Endothelial cell of umbilical vein (primary cell): ENCODE data around the gene FOXD2. TPM values are rescaled to one million over a fixed set of nuclear protein-coding genes. Genes with fewer than 3 reads are reported as not detected.

ENCODE experiments used
- BruUV-seq: library from RNA; stranded (reverse); fragments of 400-500 nt; replicated peaks from 2 replicates; lab custom pipeline; 2021; lab: Mats Ljungman, UMichigan
- CTCF ChIA-PET: fragments of 300-600, 350-600 bp; sonication (Branson Sonifier 250); formaldehyde crosslinking; loops from one replicate; lab custom pipeline; 2021; ENCODE audit warnings: antibody characterized with exemption, inconsistent platforms; lab: Charles Lee
- POLR2A ChIA-PET: fragments of 300-600, 350-600 bp; sonication (Branson Sonifier 250); formaldehyde crosslinking; loops from one replicate; lab custom pipeline; 2021; ENCODE audit warnings: antibody characterized with exemption, inconsistent platforms; lab: Charles Lee
- DNase-seq: peaks from one replicate; pipeline ENCODE4 v3.0.0-alpha.2; 2011; ENCODE audit warnings: low read depth, low spot score
- FAIRE-seq: peaks from 2 replicates; lab custom pipeline; 2011; peaks lifted over from hg19 to GRCh38; lab: Jason Lieb, UNC
- H2AFZ ChIP-seq: 2 replicates; pipeline ENCODE4 v1.6.0; 2012; ENCODE audit warnings: low read depth, low read length, control low read depth, inconsistent platforms
- H3K27ac ChIP-seq: 2 replicates; pipeline ENCODE4 v1.5.1; 2011; ENCODE audit warnings: low read depth, mild to moderate bottlenecking, control low read depth, low read length, moderate library complexity; ENCODE audit not compliant: insufficient read depth
- H3K27me3 ChIP-seq, 2 experiments: 2 replicates each; pipeline versions ENCODE4 v1.6.0 to v1.6.1; 2011; ENCODE audit warnings: low read length in 2 of 2, mixed read lengths in 1 of 2; ENCODE audit not compliant: control insufficient read depth in 2 of 2, insufficient read depth in 2 of 2
- H3K36me3 ChIP-seq, 2 experiments: 2 replicates in 1 of 2; 3 replicates in 1 of 2; pipeline ENCODE4 v1.5.1; 2011; ENCODE audit warnings: low read length in 2 of 2, mild to moderate bottlenecking in 1 of 2, moderate library complexity in 1 of 2; ENCODE audit not compliant: control insufficient read depth in 2 of 2, insufficient read depth in 2 of 2; ENCODE audit errors: extremely low read depth in 1 of 2
- H3K4me1 ChIP-seq: 3 replicates; pipeline ENCODE4 v1.5.1; 2011; ENCODE audit warnings: mild to moderate bottlenecking, low read length; ENCODE audit not compliant: control insufficient read depth, insufficient read depth; ENCODE audit errors: extremely low read depth
- H3K4me2 ChIP-seq: 2 replicates; pipeline ENCODE4 v1.6.1; 2011; ENCODE audit warnings: low read length, control low read depth, mixed read lengths; ENCODE audit not compliant: insufficient read depth
- H3K4me3 ChIP-seq, 3 experiments: fragments of 200-600 bp in 1 of 3; sonication (generic), shearing (Covaris generic) in 1 of 3; replicated peaks in 1 of 3; 2 replicates each; pipeline ENCODE4 v1.5.1; 2011 to 2016; ENCODE audit warnings: control low read depth in 3 of 3, low read length in 3 of 3, mild to moderate bottlenecking in 2 of 3, inconsistent platforms in 1 of 3, low read depth in 1 of 3, moderate library complexity in 1 of 3; ENCODE audit not compliant: insufficient read depth in 1 of 3
- H3K79me2 ChIP-seq: 2 replicates; pipeline ENCODE4 v1.6.0; 2012; ENCODE audit warnings: low read length, inconsistent platforms; ENCODE audit not compliant: control insufficient read depth, insufficient read depth
- H3K9ac ChIP-seq: replicated peaks from 2 replicates; pipeline ENCODE3; 2011; ENCODE audit warnings: low read length, control low read depth; ENCODE audit not compliant: insufficient read depth; ENCODE audit errors: extremely low read depth
- H3K9me1 ChIP-seq: replicated peaks from 3 replicates; pipeline ENCODE4 v1.6.0; 2011; ENCODE audit warnings: mild to moderate bottlenecking, low read length; ENCODE audit not compliant: control insufficient read depth, insufficient read depth; ENCODE audit errors: extremely low read depth
- H3K9me3 ChIP-seq: replicated peaks from 2 replicates; pipeline ENCODE4 v1.5.1; 2012; ENCODE audit warnings: low read length, inconsistent platforms; ENCODE audit not compliant: control insufficient read depth, insufficient read depth
- H4K20me1 ChIP-seq: replicated peaks from 2 replicates; pipeline ENCODE3; 2011; ENCODE audit warnings: mild to moderate bottlenecking, low read length; ENCODE audit not compliant: control insufficient read depth, insufficient read depth; ENCODE audit errors: extremely low read depth
- EZH2 ChIP-seq: IDR thresholded peaks from 2 replicates; pipeline ENCODE4 v1.6.1; 2012; ENCODE audit warnings: borderline replicate concordance, low read depth, mild to moderate bottlenecking, moderate library complexity, low read length, inconsistent platforms; ENCODE audit not compliant: severe bottlenecking
- FOS ChIP-seq: IDR thresholded peaks from 2 replicates; pipeline ENCODE4 v1.6.1; 2011; ENCODE audit warnings: mild to moderate bottlenecking, low read length, moderate library complexity, borderline replicate concordance; ENCODE audit not compliant: insufficient read depth
- GATA2 ChIP-seq: IDR thresholded peaks from 2 replicates; pipeline ENCODE4 v1.7.0; 2011; ENCODE audit warnings: low read depth, mild to moderate bottlenecking, moderate library complexity, mixed read lengths, low read length; ENCODE audit not compliant: insufficient read length, insufficient read depth
- JUN ChIP-seq: IDR thresholded peaks from 2 replicates; pipeline ENCODE4 v1.6.1; 2011; ENCODE audit warnings: borderline replicate concordance, low read depth; ENCODE audit not compliant: insufficient read length, insufficient read depth
- MYC ChIP-seq: IDR thresholded peaks from one replicate; pipeline ENCODE4 v1.6.1; 2011; ENCODE audit warnings: mild to moderate bottlenecking, low read depth, low read length
- POLR2A ChIP-seq: IDR thresholded peaks from 2 replicates; pipeline ENCODE4 v1.6.1; 2012; ENCODE audit warnings: low read depth, mild to moderate bottlenecking, control low read depth, low read length
- POLR2AphosphoS5 ChIP-seq: IDR thresholded peaks from 2 replicates; pipeline ENCODE4 v1.6.1; 2012; ENCODE audit warnings: low read depth, mild to moderate bottlenecking, control low read depth, low read length, moderate library complexity; ENCODE audit not compliant: insufficient read depth
- dilution Hi-C: fragments of 300-500 bp; cut with MboI; formaldehyde crosslinking; loops from one replicate; pipeline ENCODE4 v1.15.0; 2019; ENCODE audit warnings: low sequenced_read_pairs; ENCODE audit not compliant: extremely low pct_ligation_motif_present
- intact Hi-C: fragments of 100-400 bp; cut with micrococcal nuclease; formaldehyde crosslinking; loops from one replicate; pipeline ENCODE4 v1.10.0; 2022
- polyA plus RNA-seq, 4 experiments: library from polyadenylated mRNA; depleted of rRNA in 3 of 4; stranded (reverse) in 3 of 4; unstranded in 1 of 4; fragments of >200 nt; gene quantifications; 2 replicates each; pipeline versions ENCODE4 v1.2.1 to v1.2.3, GENCODE V29; 2011 to 2012; ENCODE audit warnings: missing spikeins in 1 of 4
- total RNA-seq: library from RNA; stranded (reverse); gene quantifications from 2 replicates; pipeline ENCODE4 v1.2.3, GENCODE V29; 2021
- TF ChIP-seq, protein P1 (sequence below): IDR thresholded peaks from 2 replicates; pipeline ENCODE4 v1.6.1; 2011; ENCODE audit not compliant: insufficient read depth, insufficient read length
- TF ChIP-seq, protein P2 (sequence below), 2 donors: IDR thresholded peaks; 1 replicate in 1 of 2; 2 replicates in 1 of 2; pipeline ENCODE4 v1.5.1; 2011; ENCODE audit warnings: low read length in 2 of 2, mild to moderate bottlenecking in 2 of 2, moderate library complexity in 2 of 2, control low read depth in 1 of 2, inconsistent platforms in 1 of 2, low read depth in 1 of 2; ENCODE audit not compliant: insufficient read depth in 1 of 2; ENCODE audit errors: extremely low read depth in 1 of 2

Gene FOXD2
- total and polyA plus RNA-seq, 2 donors (not counting 3 experiments of a cell fraction or from before 2014, with no cell fraction given), result 0.01 to 0.09 TPM

- Histone ChIP-seq H3K27me3 (peaks cover 10 to 18% of the 10 kb centered on the region in 2 experiments), H3K4me1 (peaks cover 24% of the 10 kb centered on the region), H3K4me2 (no peak overlapping the region), H3K36me3 (no peaks in the 10 kb centered on the region), H3K9ac (no peak overlapping the region), H3K79me2 (no peaks in the 10 kb centered on the region), H3K4me3 (no peak overlapping the region), H3K27ac (no peak overlapping the region), H3K9me3 (no peaks in the 10 kb centered on the region), H2AFZ (no peak overlapping the region), H3K9me1 (no peaks in the 10 kb centered on the region), H4K20me1 (no peaks in the 10 kb centered on the region)
- BruUV-seq, result no TSS peak
- dilution Hi-C loops, result no loop called here
- FAIRE-seq, result no peak
- intact Hi-C loops, result loop anchor here (2.0 kb wide), 1 partner anchor 44 kb away; no protein-coding TSS in a partner anchor
- POLR2A ChIA-PET, result interaction anchor here (1.3 kb wide), 1 partner anchor 293 kb away, joined by 3 read pairs; no protein-coding TSS in a partner anchor
- TF ChIP-seq EZH2 (peak; percentile 68), FOS (no peak), JUN (no peak)
- CTCF ChIA-PET, result interaction anchor here (0.6 to 12.3 kb wide), 45 partner anchors 8 to 378 kb away, joined by 3 to 691 read pairs (median 4); partner anchors contain the start of genes CMPK1 and PDZK1IP1
- no peak for DNase-seq
Observed at GRCh38 chr1:47433037-47433421, 4.8 kb upstream of the FOXD2 start.

- Histone ChIP-seq H3K27me3 (peaks cover 12 to 20% of the 10 kb centered on the region in 2 experiments), H4K20me1 (no peaks in the 10 kb centered on the region), H3K9ac (no peak overlapping the region), H3K4me2 (peak overlapping the region; percentile 39), H3K4me3 (no peak overlapping the region), H2AFZ (no peak overlapping the region), H3K79me2 (no peaks in the 10 kb centered on the region), H3K9me3 (no peaks in the 10 kb centered on the region), H3K4me1 (peaks cover 24% of the 10 kb centered on the region), H3K36me3 (no peaks in the 10 kb centered on the region), H3K27ac (no peak overlapping the region), H3K9me1 (no peaks in the 10 kb centered on the region)
- TF ChIP-seq POLR2A (no peak), FOS (no peak), JUN (no peak), POLR2AphosphoS5 (no peak), MYC (no peak), GATA2 (no peak), EZH2 (no peak)
- TF ChIP-seq, protein P1, sequence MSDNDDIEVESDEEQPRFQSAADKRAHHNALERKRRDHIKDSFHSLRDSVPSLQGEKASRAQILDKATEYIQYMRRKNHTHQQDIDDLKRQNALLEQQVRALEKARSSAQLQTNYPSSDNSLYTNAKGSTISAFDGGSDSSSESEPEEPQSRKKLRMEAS, result no peak
- TF ChIP-seq, protein P2, sequence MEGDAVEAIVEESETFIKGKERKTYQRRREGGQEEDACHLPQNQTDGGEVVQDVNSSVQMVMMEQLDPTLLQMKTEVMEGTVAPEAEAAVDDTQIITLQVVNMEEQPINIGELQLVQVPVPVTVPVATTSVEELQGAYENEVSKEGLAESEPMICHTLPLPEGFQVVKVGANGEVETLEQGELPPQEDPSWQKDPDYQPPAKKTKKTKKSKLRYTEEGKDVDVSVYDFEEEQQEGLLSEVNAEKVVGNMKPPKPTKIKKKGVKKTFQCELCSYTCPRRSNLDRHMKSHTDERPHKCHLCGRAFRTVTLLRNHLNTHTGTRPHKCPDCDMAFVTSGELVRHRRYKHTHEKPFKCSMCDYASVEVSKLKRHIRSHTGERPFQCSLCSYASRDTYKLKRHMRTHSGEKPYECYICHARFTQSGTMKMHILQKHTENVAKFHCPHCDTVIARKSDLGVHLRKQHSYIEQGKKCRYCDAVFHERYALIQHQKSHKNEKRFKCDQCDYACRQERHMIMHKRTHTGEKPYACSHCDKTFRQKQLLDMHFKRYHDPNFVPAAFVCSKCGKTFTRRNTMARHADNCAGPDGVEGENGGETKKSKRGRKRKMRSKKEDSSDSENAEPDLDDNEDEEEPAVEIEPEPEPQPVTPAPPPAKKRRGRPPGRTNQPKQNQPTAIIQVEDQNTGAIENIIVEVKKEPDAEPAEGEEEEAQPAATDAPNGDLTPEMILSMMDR (IDR thresholded peaks at IDR 0.05; ENCODE audit: extremely low read depth in 1 of 2, insufficient read depth in 1 of 2, low read depth in 1 of 2, low read length in 2 of 2), result no peak
- dilution Hi-C loops, result no loop called here
- intact Hi-C loops, result loop anchor here (2.0 kb wide), 1 partner anchor 45 kb away; no protein-coding TSS in a partner anchor
- DNase-seq, result no peak
- FAIRE-seq, result no peak
- POLR2A ChIA-PET, result no interaction called here
- CTCF ChIA-PET, result interaction anchor here (0.7 to 12.3 kb wide), 13 partner anchors 9 to 322 kb away, joined by 3 to 691 read pairs (median 3); no protein-coding TSS in a partner anchor
- BruUV-seq, result no TSS peak
Observed at GRCh38 chr1:47433477-47434050, 4.3 kb upstream of the FOXD2 start.
